Spleen (tissue), 7 donors: Measurements from ENCODE around the gene FRMD1.

Experiments
- POLR2A ChIP-seq, 3 donors: fragments of 450-650 bp; IDR thresholded peaks; one replicate each; pipeline ENCODE4 v1.5.1; 2017; ENCODE audit warnings: antibody characterized with exemption in 3 of 3, mild to moderate bottlenecking in 1 of 3
- POLR2AphosphoS5 ChIP-seq, 3 donors: sonication (generic); formaldehyde crosslinking; IDR thresholded peaks; one replicate each; pipeline ENCODE4 v1.5.1; 2017; ENCODE audit warnings: antibody characterized with exemption in 3 of 3
- TF ChIP-seq, protein P1 (sequence below), 11 experiments: fragments of 200-600 bp in 7 of 11; fragments of 450-650 bp in 4 of 11; sonication (generic) in 4 of 11; IDR thresholded peaks in 8 of 11; conservative IDR thresholded peaks in 3 of 11; 1 replicate in 7 of 11; 2 replicates in 4 of 11; pipeline versions ENCODE4 v1.4.0 to v1.8.0; 2016 to 2021; ENCODE audit warnings: antibody characterized with exemption in 11 of 11, inconsistent platforms in 4 of 11, mild to moderate bottlenecking in 1 of 11
- donor health status: DM: no; HTN: no; CAD: no; lungs with moderate emphysema.
- donor health status: DM: no; HTN: no; CAD: no.
- donor health status: DM: no; HTN: no; CAD: no.

DNA sequence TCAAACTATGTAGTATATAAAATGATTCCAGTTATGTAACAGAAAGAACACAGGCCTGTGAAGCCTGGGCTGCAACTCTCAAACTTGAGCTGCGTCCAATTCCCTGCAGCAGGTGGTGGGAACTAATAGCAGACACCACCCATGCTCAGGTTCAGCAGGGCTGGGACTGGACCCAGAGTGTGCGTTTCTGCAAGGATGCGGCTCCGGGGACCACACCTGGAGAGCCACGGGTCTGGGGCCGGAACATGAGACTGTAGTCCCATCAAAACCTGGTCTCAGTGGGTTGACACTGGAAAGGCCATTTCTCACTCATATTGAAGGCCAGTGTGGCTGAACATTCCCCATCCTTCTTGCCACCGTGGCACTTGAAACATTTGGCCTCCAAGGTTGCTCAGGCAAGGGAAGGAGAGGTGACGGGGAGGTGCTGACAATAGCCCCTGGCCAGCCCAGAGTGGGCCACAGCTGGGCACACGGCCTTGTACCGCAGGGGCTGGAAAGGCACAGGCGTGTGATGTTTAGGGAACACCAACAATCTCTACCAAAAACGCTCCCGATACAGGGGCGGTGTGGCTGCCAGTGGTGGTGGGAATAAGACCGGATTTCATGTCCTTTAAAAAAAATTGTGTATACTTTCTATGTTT, 38.0 kb downstream of the FRMD1 start:
- no peak for TF ChIP-seq POLR2A (IDR thresholded peaks at IDR 0.05)
- TF ChIP-seq, protein P1, sequence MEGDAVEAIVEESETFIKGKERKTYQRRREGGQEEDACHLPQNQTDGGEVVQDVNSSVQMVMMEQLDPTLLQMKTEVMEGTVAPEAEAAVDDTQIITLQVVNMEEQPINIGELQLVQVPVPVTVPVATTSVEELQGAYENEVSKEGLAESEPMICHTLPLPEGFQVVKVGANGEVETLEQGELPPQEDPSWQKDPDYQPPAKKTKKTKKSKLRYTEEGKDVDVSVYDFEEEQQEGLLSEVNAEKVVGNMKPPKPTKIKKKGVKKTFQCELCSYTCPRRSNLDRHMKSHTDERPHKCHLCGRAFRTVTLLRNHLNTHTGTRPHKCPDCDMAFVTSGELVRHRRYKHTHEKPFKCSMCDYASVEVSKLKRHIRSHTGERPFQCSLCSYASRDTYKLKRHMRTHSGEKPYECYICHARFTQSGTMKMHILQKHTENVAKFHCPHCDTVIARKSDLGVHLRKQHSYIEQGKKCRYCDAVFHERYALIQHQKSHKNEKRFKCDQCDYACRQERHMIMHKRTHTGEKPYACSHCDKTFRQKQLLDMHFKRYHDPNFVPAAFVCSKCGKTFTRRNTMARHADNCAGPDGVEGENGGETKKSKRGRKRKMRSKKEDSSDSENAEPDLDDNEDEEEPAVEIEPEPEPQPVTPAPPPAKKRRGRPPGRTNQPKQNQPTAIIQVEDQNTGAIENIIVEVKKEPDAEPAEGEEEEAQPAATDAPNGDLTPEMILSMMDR (IDR thresholded peaks at IDR 0.05 in 8 of 11, conservative IDR thresholded peaks at IDR 0.05 in 3 of 11) = no peak
- no peak for TF ChIP-seq POLR2AphosphoS5 (IDR thresholded peaks at IDR 0.05)
